Measurements from ENCODE around the gene LCE3C. TPM values are rescaled to one million over a fixed set of nuclear protein-coding genes. Genes with fewer than 3 reads are reported as not detected.
"Not testable (repeated sequence)": the region's sequence is repeated elsewhere in the genome, so short reads cannot be mapped to it uniquely, and the experiment has no call there.

The LCE3C gene, protein sequence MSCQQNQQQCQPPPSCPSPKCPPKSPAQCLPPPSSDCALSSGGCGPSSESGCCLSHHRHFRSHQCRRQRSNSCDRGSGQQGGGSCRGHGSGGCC
- not detected for polyA plus RNA-seq (2012; ENCODE audit: insufficient read depth, insufficient read length)

DNA sequence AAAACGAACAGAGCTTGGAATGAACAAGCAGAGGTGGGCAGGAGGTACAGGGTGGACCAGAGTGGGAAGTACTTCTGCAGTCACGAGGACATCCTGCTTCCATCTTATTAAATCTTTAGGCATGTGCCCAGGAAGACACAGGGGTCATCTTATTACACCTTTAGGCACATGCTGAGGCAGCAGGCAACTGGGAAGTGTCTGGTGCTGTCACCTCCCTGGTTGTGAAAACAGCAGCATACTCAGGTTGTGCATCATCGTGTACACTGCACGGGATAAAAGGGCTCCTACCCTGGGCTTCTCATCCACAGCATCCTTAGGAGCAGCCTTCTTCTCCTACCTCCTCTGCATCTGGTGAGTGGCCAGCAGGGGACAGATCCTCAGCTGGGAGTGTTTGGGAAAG, at the start of gene LCE3C:
LCE3C (plus strand) TSS at position 301 of the 400 bp plus-strand sequence. CDS start 498 bp downstream, outside the sequence.
- H3K4me3 ChIP-seq (ENCODE audit: low read length): no peak within 1 kb of the TSS
- DNase-seq (ENCODE audit: low read depth, low spot score): no peak

DNA sequence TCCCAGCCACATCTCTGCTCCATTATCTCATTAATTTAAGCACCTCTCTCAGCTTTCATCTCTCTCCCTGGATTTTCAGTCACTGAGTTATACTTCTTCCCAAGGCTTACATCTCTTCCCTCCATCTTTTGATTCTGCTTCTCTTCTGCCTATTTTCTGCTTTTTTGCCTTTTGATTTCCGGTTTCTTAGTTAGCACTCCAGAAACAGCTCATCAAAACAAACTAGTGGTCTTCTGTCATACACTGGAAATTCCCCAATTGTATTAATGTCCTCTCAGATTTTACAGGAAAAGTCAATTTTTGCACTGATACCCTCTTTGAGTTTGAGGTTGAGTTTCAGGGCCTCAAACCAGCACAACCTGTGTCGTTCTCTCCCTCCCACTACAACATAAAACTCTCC, 34.9 kb upstream of the LCE3C start:
- DNase-seq (ENCODE audit: low read depth, low spot score): no peak
- no peak overlapping the region for H3K4me3 ChIP-seq (ENCODE audit: low read length)

DNA sequence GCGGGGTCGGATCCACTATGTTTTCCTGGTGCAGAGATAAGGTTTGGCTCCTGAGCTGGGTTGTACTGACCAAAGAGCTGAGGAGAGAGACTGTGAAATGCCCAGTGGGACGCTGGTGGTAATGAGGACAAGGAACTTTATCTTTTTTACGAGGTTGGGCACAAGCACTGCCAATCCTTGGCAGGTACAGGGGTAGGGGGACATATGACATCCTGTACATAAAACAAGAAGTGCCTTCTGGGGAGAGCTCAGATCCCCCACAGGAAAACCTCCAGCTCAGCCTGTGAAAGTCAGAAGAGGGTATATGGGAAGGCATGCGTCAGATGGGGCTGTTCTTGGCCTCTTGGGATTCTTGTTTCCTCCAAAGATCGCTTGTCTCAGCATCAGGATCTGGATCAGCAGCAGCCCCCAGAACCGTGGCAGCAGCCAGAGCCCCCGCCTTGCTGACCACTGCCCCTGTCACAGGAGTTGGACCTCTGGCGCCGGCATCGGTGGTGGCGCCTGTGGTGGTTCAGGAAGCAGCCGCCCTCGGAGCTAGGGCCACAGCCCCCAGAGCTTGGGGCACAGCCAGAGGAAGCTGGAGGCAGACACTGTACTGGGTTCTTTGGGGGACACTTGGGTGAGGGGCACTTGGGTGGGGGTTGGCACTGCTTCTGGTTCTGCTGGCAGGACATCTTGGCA, 34.4 kb upstream of the LCE3C start:
- no peak overlapping the region for H3K4me3 ChIP-seq (ENCODE audit: low read length)
- DNase-seq (ENCODE audit: low read depth, low spot score): no peak

DNA sequence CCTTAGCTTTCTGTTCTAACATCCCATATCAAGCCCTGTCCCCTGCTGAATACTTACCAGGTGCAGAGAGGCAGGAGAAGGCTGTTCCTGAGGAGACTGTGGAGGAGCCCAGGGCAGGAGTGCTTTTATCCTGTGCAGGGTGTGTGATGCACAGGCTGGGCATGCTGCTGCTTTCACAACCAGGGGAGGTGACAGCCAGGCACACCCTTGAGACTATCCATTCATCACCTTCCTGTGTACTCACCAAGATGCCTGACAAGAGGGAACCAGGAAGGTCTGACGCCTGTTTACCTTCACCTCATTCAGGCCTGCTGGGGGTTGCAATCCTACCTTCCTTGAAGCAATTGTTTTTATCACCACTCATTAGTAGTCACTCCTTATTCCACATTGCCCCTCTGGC, 33.4 kb upstream of the LCE3C start, which contains the start of gene LCE3E:
LCE3E (minus strand) TSS at position 100 of the 400 bp plus-strand sequence. CDS start 572 bp downstream, outside the sequence.
- H3K4me3 ChIP-seq (ENCODE audit: low read length): no peak within 1 kb of the TSS
- no peak for DNase-seq (ENCODE audit: low read depth, low spot score)

DNA sequence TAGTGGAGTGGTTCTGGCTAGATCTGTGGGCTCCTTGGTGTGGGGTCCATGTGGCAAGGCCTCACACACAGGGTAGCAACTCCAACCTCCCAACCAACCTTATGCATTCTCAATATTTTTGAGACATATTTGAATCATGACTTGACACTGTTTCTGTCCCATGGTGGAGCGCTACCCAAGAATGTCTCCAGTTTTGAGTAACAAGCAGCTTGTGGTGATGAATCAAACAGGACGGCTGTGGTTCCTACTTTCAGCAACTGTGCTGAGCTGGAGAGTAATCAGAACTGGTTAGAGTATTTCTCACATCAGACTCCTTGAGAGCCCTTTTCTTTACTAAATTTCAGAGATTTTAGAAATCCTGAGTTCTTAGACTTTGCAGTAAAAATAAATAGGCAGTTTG, 22.9 kb upstream of the LCE3C start:
- DNase-seq (ENCODE audit: low read depth, low spot score): no peak
- no peak overlapping the region for H3K4me3 ChIP-seq (ENCODE audit: low read length)

DNA sequence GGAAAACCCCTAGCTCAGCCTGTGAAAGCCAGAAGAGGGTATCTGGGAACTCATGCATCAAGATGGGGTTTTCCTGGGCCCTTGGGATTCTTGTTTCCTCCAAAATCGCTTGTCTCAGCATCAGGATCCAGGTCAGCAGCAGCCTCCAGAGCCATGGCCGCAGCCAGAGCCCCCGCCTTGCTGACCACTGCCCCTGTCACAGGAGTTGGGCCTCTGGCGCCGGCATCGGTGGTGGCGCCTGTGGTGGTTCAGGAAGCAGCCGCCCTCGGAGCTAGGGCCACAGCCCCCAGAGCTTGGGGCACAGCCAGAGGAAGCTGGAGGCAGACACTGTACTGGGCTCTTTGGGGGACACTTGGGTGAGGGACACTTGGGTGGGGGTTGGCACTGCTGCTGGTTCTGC, 20.5 kb upstream of the LCE3C start:
- DNase-seq (ENCODE audit: low read depth, low spot score); H3K4me3 ChIP-seq (ENCODE audit: low read length): not testable (repeated sequence)

DNA sequence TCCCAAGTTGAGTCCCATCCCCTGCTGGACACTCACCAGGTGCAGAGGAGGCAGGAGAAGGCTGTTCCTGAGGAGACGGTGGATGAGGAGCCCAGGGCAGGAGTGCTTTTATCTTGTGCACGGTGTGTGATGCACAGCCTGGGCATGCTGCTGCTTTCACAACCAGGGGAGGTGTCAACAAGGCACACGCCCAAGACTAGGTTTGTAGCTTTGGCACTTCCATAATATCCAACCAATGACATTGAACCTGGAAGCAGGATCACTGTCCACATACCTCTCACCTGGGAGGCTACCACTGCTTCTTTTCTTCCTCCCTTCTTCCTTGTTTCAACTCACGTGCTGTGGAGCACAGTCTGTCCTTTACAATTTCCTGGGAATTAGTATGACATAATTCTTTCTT, 19.6 kb upstream of the LCE3C start, which contains the start of gene LCE3D:
LCE3D (minus strand) TSS at position 84 of the 400 bp plus-strand sequence. CDS start 580 bp downstream, outside the sequence.
- DNase-seq (ENCODE audit: low read depth, low spot score): no peak
- H3K4me3 ChIP-seq (ENCODE audit: low read length): no peak within 1 kb of the TSS

DNA sequence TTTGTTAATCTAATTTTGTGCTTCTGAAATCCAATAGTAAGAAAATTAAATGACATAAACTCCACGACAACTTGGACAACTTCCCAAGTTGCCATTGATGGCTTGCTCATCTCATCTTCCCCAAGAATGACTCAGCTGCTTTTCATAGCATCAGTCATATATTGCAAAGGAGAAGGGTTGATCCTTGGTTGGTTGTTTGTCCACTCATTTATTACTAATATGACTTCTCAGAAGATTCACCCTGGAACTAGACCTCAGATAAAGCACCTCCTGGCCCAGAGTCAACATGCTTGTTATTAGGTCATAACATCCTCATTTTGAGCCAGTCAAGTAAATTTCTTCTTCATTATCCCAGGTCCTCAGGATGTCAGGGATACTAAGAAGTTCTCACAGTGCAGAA, 17.4 kb upstream of the LCE3C start:
- H3K4me3 ChIP-seq (ENCODE audit: low read length): no peak overlapping the region
- no peak for DNase-seq (ENCODE audit: low read depth, low spot score)

DNA sequence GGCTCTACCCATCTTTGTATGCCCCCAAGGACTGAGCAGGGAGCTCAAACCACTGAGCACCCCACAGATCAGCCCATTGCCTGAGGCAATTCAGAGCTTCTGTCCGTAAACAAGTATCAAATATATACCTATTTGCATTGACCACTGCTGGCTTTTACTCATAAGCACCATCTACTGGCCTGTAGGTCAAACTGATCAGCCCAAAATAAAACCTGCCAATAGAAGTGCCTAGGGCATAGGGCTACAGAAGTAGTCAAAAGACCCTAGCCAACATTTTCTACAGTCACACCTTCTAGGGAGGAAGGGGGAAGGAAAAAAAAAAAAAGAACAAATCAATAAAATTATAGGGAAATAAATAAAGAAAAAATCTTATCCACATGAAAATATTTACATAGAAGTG, 14.4 kb upstream of the LCE3C start:
- H3K4me3 ChIP-seq (ENCODE audit: low read length): no peak overlapping the region
- no peak for DNase-seq (ENCODE audit: low read depth, low spot score)

DNA sequence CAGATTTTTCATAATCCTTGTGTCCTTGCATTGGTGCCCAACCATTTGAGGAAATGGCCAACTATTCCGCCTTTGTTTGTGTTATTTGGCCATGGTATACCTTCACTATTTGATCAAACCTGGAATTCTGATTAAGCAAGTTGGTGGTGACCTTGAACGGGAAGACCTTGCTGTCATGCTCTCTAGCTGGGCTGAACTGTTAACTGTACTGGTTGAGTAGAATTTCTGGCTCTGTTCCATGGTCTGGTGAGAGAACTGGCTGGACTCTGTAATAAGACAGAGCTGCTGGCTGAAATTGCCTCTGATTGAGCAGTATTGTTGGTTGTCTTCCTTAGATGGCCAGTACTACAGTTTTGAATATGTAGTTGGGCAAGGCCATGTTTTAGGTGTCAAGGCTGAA, 3.0 kb upstream of the LCE3C start:
- no peak overlapping the region for H3K4me3 ChIP-seq (ENCODE audit: low read length)
- DNase-seq (ENCODE audit: low read depth, low spot score): no peak

DNA sequence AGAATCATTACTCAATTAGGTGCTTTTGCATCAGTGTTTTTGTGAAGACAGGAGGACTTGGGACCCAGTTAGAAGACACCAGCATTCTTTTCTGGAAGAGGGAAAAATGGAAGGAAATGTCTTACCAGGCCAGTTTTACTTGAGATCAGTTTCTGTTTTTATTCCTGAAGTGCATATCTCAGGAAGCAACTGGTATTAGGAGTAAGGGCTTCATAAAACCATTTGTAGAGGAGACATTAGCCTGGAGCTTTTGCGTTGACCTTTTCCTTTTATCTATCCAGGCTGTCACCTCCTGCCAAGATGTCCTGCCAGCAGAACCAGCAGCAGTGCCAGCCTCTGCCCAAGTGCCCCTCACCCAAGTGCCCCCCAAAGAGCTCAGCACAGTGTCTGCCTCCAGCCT, 13.5 kb downstream of the LCE3C start, which contains the start of gene LCE3B:
LCE3B (plus strand) TSS at position 301 of the 400 bp plus-strand sequence; CDS start at position 301, 0 bp downstream.
- DNase-seq (ENCODE audit: low read depth, low spot score): no peak
- no peak within 1 kb of the TSS for H3K4me3 ChIP-seq (ENCODE audit: low read length)

DNA sequence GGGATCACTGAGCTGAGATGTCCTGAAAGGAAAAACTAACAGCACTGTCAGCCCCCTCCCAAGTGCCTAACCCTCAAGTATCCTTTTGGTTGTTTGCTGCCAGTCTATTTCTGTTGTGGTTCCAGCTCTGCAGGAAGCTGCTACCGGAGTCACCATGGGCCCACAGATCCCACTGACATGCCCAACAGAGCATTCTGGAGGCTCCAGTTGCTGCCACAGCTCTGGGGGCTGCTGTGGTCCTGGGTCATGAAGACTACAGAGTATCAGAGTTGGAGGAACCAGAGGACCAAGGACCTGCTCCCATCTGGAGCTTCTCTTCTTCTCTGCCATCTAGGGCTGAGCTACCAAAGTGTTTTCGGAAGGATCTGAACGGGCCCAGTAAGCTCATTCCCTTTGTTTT, 22.0 kb downstream of the LCE3C start:
- peak; percentile 42 for DNase-seq (ENCODE audit: low read depth, low spot score)
- no peak overlapping the region for H3K4me3 ChIP-seq (ENCODE audit: low read length)

DNA sequence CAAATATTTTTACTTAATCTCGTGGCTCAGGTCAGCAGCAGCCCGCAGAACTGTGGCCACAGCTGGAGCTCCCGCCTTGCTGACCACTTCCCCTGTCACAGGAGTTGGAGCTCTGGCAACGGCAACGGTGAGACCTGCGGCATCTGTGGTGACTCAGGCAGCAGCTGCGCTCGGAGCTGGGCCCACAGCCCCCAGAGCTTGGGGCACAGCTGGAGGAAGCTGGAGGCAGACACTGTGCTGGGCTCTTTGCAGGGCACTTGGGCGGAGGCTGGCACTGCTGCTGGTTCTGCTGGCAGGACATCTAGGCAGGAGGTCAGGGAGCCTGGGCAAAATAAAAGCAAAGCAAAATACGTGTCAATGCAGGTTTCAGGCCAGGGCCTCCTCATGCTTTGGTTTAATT, 22.8 kb downstream of the LCE3C start, which contains the start of gene LCE3A:
LCE3A (minus strand) TSS at position 301 of the 400 bp plus-strand sequence; CDS start at position 301, 0 bp downstream.
- no peak within 1 kb of the TSS for H3K4me3 ChIP-seq (ENCODE audit: low read length)
- DNase-seq (ENCODE audit: low read depth, low spot score): peak; percentile 81

DNA sequence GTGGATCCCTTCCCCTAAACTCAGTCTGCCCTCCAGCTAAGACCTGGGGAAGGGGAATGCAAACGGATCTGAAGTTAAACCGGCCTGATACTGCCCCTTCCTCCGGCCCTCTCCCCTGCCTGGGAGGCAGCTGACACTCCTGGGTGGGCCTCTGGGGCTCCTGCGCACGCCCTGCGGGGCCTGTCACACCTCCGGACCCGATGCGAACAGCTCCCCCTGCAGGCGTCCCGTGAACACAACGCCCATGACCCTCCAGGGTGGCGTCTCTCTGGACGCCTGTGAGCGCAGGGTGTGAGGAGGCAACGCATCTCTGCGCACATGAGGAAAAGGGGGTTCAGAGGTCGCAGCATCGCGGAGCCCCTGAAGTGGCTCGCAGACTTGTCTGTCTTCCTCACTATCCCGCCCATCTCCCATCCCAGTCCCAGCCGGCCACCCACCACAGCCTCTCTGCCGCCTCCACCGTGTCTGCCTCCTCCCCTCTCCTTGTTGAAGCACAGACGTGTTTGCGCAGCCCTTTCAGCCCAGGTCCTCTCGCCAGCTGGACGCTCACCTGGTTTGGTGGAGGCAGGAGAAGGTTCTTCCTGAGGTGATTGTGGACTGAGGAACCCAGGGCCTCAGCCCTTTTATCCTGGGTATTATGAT, 23.3 kb downstream of the LCE3C start:
- no peak for DNase-seq (ENCODE audit: low read depth, low spot score)
- no peak overlapping the region for H3K4me3 ChIP-seq (ENCODE audit: low read length)

DNA sequence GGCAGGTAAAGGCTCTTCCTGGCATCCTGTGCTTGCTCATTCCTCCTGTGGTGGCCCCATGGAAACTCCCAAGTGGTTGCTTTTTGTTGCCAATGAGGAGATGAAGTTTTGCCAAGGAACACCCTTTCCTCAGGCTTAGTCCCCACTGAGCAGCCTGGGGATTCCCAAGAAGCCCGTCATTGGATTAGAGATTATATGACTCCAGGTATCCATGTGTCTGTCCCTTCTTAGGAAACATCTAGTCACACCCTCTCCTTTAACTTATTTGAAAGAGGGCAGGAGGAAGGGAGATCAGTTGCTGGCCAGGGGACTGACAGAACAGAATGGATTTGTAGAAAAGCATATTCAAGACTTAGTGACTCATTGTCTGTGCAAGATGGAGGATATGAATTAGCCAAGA, 26.7 kb downstream of the LCE3C start:
- no peak for DNase-seq (ENCODE audit: low read depth, low spot score)
- H3K4me3 ChIP-seq (ENCODE audit: low read length): no peak overlapping the region

DNA sequence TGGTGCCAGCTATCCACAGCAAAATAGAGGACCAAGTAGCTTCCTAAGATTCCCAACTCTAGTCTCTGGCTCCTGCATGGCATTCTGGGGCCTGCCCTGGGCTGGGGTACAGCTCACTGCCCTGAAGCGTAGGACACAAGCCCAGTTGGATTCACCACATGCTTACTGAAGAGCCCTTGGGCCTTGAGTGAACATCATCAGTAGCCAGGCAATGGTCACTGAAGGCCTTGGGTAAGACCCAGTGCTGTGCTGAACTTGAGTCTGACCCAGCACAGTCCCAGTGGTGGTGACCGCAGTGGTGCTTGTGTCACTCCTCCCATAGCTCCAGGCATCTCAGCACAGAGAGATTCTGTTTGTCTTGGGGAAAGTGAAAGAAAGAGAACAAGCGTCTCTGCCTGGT, 30.6 kb downstream of the LCE3C start:
- H3K4me3 ChIP-seq (ENCODE audit: low read length): no peak overlapping the region
- no peak for DNase-seq (ENCODE audit: low read depth, low spot score)

DNA sequence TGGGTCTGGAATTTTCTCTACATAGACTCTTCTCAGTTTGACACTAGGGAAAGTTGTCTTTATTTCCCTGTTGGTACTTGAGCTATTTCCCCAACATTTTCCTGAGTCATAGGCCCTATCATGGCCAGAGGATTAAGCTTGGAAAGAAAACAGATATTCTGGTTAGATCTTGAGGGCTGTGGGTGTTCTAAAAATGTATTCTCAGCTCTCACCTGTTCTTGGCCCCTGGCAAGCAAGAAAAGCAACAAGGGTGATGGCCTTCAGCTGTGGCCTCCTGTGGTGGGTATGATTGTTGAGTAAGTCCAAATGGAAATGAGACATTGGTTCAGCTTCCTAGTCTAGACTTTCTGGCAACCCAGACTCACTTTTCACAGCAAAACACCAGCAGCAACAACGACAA, 40.3 kb downstream of the LCE3C start:
- no peak for DNase-seq (ENCODE audit: low read depth, low spot score)

DNA sequence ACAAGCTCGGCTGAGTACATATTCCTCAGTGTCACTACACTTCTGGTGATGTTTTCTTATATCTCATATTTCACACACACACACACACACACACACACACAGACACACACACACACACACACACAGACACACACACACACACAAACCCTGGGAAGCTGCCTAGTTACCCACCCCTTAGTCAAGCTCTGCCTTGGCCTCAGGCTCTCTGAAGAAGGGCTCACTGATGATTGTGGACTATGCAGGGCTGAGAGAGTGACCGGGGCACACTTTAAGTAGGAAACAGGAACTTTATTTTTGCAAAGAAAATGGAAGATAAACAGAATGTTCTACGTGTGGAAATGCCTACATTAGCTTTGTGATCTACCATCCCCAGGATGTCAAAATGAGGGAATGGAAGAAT, 43.9 kb downstream of the LCE3C start:
- H3K4me3 ChIP-seq (ENCODE audit: low read length): no peak overlapping the region
- DNase-seq (ENCODE audit: low read depth, low spot score): no peak

More for the DNA sequence above, 40.3 kb downstream of the LCE3C start:
- H3K4me3 ChIP-seq (ENCODE audit: low read length): no peak overlapping the region

DNA sequence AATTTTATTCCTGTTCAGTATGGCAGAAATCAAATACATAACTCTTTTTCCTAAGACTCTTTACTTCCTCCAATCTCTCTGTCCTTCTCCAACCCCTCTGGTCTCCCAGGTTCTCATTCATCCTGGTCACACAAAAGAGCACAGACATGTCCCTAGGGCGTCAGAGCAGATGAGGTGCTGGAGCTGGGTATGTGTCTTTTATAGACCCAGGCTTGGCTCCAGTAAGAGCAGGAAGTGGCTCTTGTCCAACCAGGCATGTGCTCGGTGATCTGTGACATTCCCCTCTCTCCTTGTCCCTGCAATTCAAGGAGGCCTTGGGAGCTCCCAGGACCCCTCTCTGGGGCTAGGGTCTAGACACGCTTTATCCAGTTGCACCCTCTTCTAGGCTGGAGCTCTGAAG, 45.1 kb downstream of the LCE3C start:
- DNase-seq (ENCODE audit: low read depth, low spot score): no peak
- no peak overlapping the region for H3K4me3 ChIP-seq (ENCODE audit: low read length)

DNA sequence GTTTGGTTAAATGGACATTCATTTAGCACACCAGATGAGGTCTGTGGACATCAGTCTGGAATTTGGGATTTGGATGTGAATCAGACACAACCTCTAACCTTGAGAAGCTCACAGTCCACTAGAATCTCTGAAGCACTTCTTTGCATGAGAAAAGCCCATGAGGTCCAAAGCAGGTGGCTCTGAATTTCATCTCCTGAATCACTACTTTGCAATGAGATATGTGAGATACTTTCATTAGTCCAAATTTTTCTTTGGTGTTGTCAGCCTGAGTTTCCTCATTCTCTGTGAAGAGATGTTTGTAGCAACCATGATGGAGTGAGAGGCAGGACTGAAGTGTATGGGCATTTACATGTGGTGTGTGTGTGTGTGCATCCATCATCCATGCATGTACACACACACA, 46.6 kb downstream of the LCE3C start:
- no peak for DNase-seq (ENCODE audit: low read depth, low spot score)
- H3K4me3 ChIP-seq (ENCODE audit: low read length): no peak overlapping the region

Data from Jurkat, Clone E6-1 (cell line).